ENCODE data around the gene CPA2.

The CPA2 gene

GRCh38 chr7:130273081-130273932 lies 6.6 kb downstream of the CPA2 start:
- H3K4me3 ChIP-seq (ENCODE audit: low read depth, low read length) = peak overlapping the region; percentile 56
- TF ChIP-seq POLR2A (IDR thresholded peaks at IDR 0.05; ENCODE audit: extremely low read depth, insufficient read length) (peak; percentile 29), MYC (IDR thresholded peaks at IDR 0.05; ENCODE audit: low read depth, low read length) (no peak)
- DNase-seq (ENCODE audit: low read depth) = peak; percentile 94

DNA sequence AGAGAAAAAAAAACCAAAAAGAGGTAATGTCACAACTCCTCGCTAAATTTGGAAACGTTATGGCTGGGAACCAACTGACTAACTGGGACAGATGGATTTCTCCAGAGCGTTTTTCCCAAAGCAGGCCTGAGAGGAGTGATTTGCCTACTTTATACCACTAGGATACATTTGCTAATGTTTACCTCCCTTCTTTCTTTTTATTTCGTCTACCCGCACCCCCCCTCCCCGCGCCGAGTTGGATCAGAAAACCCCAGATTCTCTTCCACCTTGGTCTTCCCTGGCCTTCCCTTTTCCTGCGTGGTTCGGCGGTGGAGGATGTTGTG lies 7.2 kb downstream of the CPA2 start:
- TF ChIP-seq POLR2A (IDR thresholded peaks at IDR 0.05; ENCODE audit: extremely low read depth, insufficient read length) = no peak
- no peak for TF ChIP-seq MYC (IDR thresholded peaks at IDR 0.05; ENCODE audit: low read depth, low read length)
- TF ChIP-seq CTCF (IDR thresholded peaks at IDR 0.05; ENCODE audit: low read depth, low read length) = no peak
- TF ChIP-seq, protein P1, sequence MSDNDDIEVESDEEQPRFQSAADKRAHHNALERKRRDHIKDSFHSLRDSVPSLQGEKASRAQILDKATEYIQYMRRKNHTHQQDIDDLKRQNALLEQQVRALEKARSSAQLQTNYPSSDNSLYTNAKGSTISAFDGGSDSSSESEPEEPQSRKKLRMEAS (IDR thresholded peaks at IDR 0.05; ENCODE audit: low read depth, low read length) = no peak
- H3K4me3 ChIP-seq (ENCODE audit: low read depth, low read length) = peak overlapping the region; percentile 56
- DNase-seq (ENCODE audit: low read depth) = no peak

DNA sequence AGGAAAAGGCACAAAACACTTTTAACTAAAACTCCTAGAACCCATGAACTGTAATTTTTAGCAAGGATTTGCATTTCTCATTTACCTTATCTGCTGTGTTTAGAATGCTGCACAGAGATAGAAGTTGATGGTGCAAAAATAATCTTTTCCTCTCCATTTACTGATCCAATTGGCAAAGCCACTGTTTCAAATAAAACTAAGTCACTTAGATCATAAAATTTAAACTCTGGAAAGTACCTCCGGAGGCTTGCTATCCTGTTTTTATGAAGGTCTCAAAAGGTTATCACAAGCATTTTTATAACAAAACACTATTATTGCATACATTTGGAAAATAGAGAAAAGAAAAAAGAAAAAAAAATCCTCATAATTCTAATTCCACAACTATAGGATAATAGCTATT lies 7.6 kb downstream of the CPA2 start:
- H3K4me3 ChIP-seq (ENCODE audit: low read depth, low read length) = peak overlapping the region; percentile 56
- TF ChIP-seq MYC (IDR thresholded peaks at IDR 0.05; ENCODE audit: low read depth, low read length) (no peak), POLR2A (IDR thresholded peaks at IDR 0.05; ENCODE audit: extremely low read depth, insufficient read length) (no peak), CTCF (IDR thresholded peaks at IDR 0.05; ENCODE audit: low read depth, low read length) (no peak)
- TF ChIP-seq, protein P1 (IDR thresholded peaks at IDR 0.05; ENCODE audit: low read depth, low read length) = no peak
- DNase-seq (ENCODE audit: low read depth) = no peak

DNA sequence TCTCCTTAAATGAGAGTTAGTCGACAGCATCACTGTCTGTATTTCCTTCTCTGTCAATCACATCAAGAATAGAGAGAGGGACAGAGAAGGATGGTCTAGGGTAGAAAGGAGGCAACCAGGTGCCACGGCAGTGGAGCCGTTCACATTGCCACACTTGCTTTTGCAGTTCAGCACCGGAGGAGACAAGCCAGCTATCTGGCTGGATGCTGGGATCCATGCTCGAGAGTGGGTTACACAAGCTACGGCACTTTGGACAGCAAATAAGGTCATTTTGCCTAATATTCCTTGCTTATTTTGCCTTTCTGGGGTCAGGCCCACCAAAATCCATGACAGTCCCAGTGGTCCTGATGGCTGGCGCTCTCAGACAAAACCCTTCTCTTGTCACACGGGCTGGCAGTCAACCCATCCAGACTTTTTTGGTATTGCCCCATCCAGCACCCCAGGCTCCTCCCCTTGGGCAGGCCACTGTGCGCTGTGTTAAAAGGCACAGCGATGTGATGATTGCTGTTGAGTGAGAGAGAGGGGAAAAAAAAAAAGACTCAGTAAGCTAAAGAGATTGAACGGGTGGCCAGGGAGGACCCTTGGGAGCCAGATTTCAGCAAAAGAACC lies 8.4 kb downstream of the CPA2 start:
- DNase-seq (ENCODE audit: low read depth) = peak; percentile 15
- TF ChIP-seq, protein P1 (IDR thresholded peaks at IDR 0.05; ENCODE audit: low read depth, low read length) = no peak
- TF ChIP-seq CTCF (IDR thresholded peaks at IDR 0.05; ENCODE audit: low read depth, low read length) (no peak), MYC (IDR thresholded peaks at IDR 0.05; ENCODE audit: low read depth, low read length) (no peak), POLR2A (IDR thresholded peaks at IDR 0.05; ENCODE audit: extremely low read depth, insufficient read length) (no peak)
- no peak overlapping the region for H3K4me3 ChIP-seq (ENCODE audit: low read depth, low read length)

GRCh38 chr7:130275826-130276297 lies 9.2 kb downstream of the CPA2 start:
- TF ChIP-seq CTCF (IDR thresholded peaks at IDR 0.05; ENCODE audit: low read depth, low read length) (no peak), MYC (IDR thresholded peaks at IDR 0.05; ENCODE audit: low read depth, low read length) (no peak), POLR2A (IDR thresholded peaks at IDR 0.05; ENCODE audit: extremely low read depth, insufficient read length) (no peak)
- TF ChIP-seq, protein P1 (IDR thresholded peaks at IDR 0.05; ENCODE audit: low read depth, low read length) = no peak
- no peak for DNase-seq (ENCODE audit: low read depth)
- H3K4me3 ChIP-seq (ENCODE audit: low read depth, low read length) = no peak overlapping the region
